Measurements from ENCODE around the gene PRR23C. TPM values are rescaled to one million over a fixed set of nuclear protein-coding genes. Genes with fewer than 3 reads are reported as not detected.
"Not testable (repeated sequence)": the region's sequence is repeated elsewhere in the genome, so short reads cannot be mapped to it uniquely, and the experiment has no call there.

The PRR23C gene
- total RNA-seq, 2 donors from 2014 or later = not detected

GRCh38 chr3:139043554-139044365 lies 932 bp downstream of the PRR23C start:
- DNase-seq (no peak), ATAC-seq (no peak)
- 70 to 80% methylated on average over 29 to 50 of the region's 50 CpGs for WGBS, 2 donors
- Histone ChIP-seq H3K9me3 (peaks cover 0 to 11% (median 0%) of the 10 kb centered on the region in 3 donors), H3K36me3 (replicated peaks in 1 of 2; ENCODE audit: insufficient read depth in 1 of 2, low read depth in 2 of 2) (no peaks in the 10 kb centered on the region), H3K4me1 (no peaks in the 10 kb centered on the region), H3K4me3 (no peak overlapping the region), H3K27me3 (no peaks in the 10 kb centered on the region), H3K27ac (no peak overlapping the region)
- intact Hi-C loops (cut with DNase I) = no loop called here
- TF ChIP-seq POLR2A (IDR thresholded peaks at IDR 0.05) (no peak), CTCF (IDR thresholded peaks at IDR 0.05) (no peak)

- 80 to 82% methylated on average over 6 of the region's 6 CpGs for WGBS, 2 donors
- intact Hi-C loops (cut with DNase I) = no loop called here
- DNase-seq = no peak
Measured at GRCh38 chr3:139037478-139037877, 7.2 kb downstream of the PRR23C start.

GRCh38 chr3:139032326-139033002 lies 12.2 kb downstream of the PRR23C start:
- TF ChIP-seq CTCF (IDR thresholded peaks at IDR 0.05) = no peak
- Histone ChIP-seq H3K27me3 (no peaks in the 10 kb centered on the region), H3K4me3 (no peak overlapping the region), H3K9me3 (no peaks in the 10 kb centered on the region), H3K4me1 (no peaks in the 10 kb centered on the region), H3K27ac (no peak overlapping the region), H3K36me3 (replicated peaks in 1 of 2; ENCODE audit: insufficient read depth in 1 of 2, low read depth in 2 of 2) (no peaks in the 10 kb centered on the region)
- WGBS, 2 donors = 74 to 88% methylated on average over 2 of the region's 2 CpGs
- DNase-seq (no peak), ATAC-seq (no peak)
- intact Hi-C loops (cut with DNase I) = no loop called here

More at GRCh38 chr3:139037478-139037877, 7.2 kb downstream of the PRR23C start:
- H3K36me3 ChIP-seq (replicated peaks in 1 of 2; ENCODE audit: insufficient read depth in 1 of 2, low read depth in 2 of 2) = no peaks in the 10 kb centered on the region
- H3K4me3 ChIP-seq = no peak overlapping the region
- H3K27me3 ChIP-seq = no peaks in the 10 kb centered on the region
- H3K4me1 ChIP-seq = no peaks in the 10 kb centered on the region
- no peak for ATAC-seq
- no peaks in the 10 kb centered on the region for H3K9me3 ChIP-seq
- no peak overlapping the region for H3K27ac ChIP-seq
- TF ChIP-seq POLR2A (IDR thresholded peaks at IDR 0.05) (no peak), CTCF (IDR thresholded peaks at IDR 0.05) (no peak)

- H3K4me1 ChIP-seq; ATAC-seq; H3K27ac ChIP-seq; DNase-seq; H3K9me3 ChIP-seq; H3K36me3 ChIP-seq (replicated peaks in 1 of 2; ENCODE audit: insufficient read depth in 1 of 2, low read depth in 2 of 2); H3K4me3 ChIP-seq; intact Hi-C loops (cut with DNase I); H3K27me3 ChIP-seq: not testable (repeated sequence)
Measured at GRCh38 chr3:139030576-139030975, 14.1 kb downstream of the PRR23C start.

- H3K36me3 ChIP-seq (replicated peaks in 1 of 2; ENCODE audit: insufficient read depth in 1 of 2, low read depth in 2 of 2) = no peaks in the 10 kb centered on the region
- ATAC-seq = no peak
- 79 to 89% methylated on average over 2 of the region's 2 CpGs for WGBS, 2 donors
Measured at GRCh38 chr3:139024968-139025367, 19.7 kb downstream of the PRR23C start.

More at GRCh38 chr3:139024968-139025367, 19.7 kb downstream of the PRR23C start:
- TF ChIP-seq POLR2A (IDR thresholded peaks at IDR 0.05) (no peak), CTCF (IDR thresholded peaks at IDR 0.05) (no peak)
- Histone ChIP-seq H3K9me3 (peaks cover 0 to 4% (median 0%) of the 10 kb centered on the region in 3 donors), H3K27me3 (no peaks in the 10 kb centered on the region), H3K4me1 (no peaks in the 10 kb centered on the region), H3K4me3 (no peak overlapping the region), H3K27ac (no peak overlapping the region)
- intact Hi-C loops (cut with DNase I) = no loop called here
- DNase-seq = no peak
